RPMI7951 (cell line): ENCODE measurements around the gene SLC35C1. TPM values are rescaled to one million over a fixed set of nuclear protein-coding genes. Genes with fewer than 3 reads are reported as not detected.

ENCODE experiments used
- DNase-seq: peaks from one replicate; pipeline ENCODE4 v3.0.0-alpha.2; 2012; ENCODE audit warnings: low read depth
- total RNA-seq: library from RNA; depleted of rRNA; stranded (reverse); fragments of >200 nt; shearing (Covaris generic); gene quantifications from 2 replicates; pipeline ENCODE4 v1.2.3, GENCODE V29; 2014; rRNA removed

The SLC35C1 gene
- 4.8 and 5.2 TPM in 2 replicates for total RNA-seq

GRCh38 chr11:45804761-45805304 lies at the start of gene SLC35C1:
Gene SLC35C1 (plus strand): TSS chr11:45805149. CDS start chr11:45805802, 653 bp downstream.
- peak; percentile 91 for DNase-seq

DNA sequence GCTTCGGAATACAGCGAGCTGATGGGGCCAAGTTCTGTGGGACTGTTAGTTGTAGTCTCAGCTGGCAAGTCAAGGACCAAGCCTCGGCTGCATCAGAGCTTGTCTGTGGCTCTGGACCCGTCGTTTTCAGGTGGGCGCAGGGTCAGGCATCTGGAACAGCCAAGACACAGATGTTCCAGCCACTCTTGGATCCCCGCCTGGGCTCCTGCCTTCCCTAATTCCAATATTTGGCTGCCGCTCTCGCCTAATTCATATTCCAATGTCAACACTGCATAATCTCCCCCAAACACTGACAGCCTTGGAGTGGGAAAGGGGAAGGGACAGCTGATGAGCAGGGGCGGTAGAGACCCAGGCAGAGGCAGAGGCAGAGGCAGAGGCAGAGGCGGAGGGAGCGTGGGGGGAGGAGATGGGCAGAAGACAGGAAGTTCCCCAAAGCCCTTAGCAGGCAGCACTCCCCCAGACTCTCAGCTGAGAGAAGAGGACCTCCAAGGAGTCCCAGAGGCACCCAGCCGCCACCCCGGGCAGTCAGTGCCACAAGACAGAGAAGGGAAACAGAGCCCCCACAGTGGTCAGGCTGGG lies 49.6 kb upstream of the SLC35C1 start:
- no peak for DNase-seq

GRCh38 chr11:45756384-45757010 lies 48.5 kb upstream of the SLC35C1 start:
- DNase-seq, result no peak

DNA sequence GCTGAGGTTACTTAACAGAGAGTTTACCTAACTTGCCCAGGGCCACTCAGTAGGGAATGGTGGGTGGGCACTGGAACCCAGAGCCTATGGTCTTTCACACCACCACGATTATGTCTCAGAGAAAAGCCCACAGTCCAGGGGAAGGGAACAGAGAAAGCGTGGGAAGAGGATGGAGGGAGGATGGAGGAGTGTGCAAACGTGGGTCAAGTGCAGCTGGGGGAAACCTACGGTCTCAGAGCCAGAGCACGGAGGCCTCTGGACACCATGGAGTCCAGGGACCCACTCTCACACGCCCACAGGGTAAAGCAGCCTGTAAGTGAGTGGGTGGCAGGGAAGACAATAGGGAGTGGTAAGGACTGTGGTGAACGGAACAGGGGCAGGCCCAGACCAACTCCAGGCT lies 47.3 kb upstream of the SLC35C1 start:
- no peak for DNase-seq

DNA sequence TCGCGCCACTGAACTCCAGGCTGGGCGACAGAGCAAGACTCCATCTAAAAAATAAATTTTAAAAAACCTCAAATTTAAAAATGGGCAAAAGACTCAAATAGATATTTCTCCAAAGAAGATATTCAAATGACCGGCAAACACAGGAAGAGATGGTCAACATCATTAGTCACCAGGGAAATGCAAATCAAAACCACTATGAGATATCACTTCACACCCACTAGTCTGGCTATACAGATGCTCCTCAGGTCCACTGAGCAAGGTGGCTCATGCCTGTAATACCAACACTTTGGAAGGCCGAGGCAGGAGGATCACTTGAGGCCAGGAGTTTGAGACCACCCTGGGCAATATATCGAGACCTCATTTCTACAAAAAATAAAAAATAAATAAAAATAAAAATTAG lies 43.3 kb upstream of the SLC35C1 start:
- no peak for DNase-seq

DNA sequence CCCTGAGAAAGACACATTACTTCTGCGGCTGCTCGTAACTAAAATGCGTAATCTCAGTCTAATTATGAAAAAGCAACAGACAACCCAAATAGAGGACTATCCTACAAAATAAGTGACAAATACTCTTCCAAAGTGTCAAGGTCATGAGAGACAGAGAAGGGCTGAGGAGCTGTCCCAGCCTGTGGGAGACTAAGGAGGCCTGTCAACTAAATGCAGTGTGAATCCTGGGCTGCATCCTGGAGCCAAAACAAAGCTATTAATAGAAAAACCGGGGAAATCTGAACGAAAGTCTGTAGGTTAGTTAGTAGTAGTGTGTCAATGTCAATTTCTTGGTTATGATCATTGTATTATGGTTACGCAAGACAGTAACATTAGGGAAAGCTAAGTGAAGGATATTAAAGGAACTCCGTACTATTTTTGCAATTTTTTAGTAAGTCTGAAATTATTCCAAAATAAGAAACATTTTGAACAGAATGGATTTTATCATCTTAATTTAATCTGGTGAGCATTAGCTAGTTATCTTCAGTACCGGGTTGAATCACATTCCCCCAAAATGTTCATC lies 39.8 kb upstream of the SLC35C1 start:
- no peak for DNase-seq

GRCh38 chr11:45765836-45766235 lies 39.1 kb upstream of the SLC35C1 start:
- DNase-seq, result peak; percentile 6

- no peak for DNase-seq
Measured at GRCh38 chr11:45766469-45766868, 38.5 kb upstream of the SLC35C1 start.

DNA sequence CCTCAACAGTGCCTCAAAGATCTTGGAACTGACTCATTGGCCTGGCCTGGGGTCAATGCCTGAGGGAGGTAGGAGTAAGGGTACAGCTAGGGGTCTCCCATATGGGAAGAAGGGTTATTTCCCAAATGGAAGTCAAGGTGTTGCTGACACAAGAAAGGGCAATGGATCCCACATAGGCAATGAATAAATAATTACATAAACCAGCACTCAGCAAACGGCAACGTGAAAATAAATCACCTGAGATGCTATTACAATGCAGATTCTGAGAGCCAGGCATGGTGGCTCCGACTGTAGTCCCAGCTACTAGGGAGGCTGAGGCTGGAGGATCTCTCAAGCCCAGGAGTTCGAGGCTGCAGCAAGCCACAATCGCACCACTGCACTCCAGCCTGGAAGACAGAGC lies 36.5 kb upstream of the SLC35C1 start:
- no peak for DNase-seq

GRCh38 chr11:45769960-45770359 lies 35.0 kb upstream of the SLC35C1 start:
- DNase-seq, result no peak

GRCh38 chr11:45771193-45771565 lies 33.8 kb upstream of the SLC35C1 start:
- DNase-seq, result peak; percentile 22

- peak; percentile 59 for DNase-seq
Measured at GRCh38 chr11:45771566-45772448, 33.1 kb upstream of the SLC35C1 start.

GRCh38 chr11:45772449-45772774 lies 32.5 kb upstream of the SLC35C1 start:
- no peak for DNase-seq

DNA sequence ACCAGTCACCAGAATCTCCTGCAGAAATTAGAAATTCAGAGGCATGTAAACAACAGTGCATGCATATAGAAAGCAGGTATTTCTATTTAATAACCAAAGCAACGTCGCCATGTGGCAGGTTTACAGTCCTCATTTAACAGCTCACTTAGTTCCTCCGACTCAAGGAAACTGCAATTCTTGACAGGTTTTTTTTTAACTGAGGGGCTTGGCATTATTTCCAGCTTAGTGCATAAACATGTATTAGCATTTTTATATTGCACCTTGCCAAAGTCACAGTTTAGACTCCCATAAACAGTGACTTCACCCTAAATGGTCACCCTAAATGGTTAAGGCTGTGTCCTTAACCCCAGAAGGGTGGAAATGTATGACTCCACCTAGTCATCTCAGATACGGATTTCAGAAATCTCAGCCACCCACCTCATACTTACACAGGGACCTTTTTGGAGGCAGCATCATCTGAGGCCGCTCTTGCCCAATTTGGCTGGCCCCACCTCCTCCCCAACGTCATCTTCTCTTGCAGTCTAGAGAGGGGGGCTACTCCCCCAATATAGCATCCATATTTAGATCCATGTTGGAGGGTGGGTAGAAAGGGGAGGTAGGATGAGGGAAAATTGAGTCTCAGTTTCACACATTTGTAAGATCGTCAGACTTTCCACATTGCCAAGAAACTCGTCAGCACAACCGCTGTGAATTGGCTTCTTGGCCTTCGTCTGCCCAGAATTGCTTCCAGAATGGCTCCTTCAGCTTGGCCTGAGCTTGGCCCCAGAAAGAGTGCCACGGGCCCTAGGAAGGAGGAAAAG lies 31.8 kb upstream of the SLC35C1 start:
- no peak for DNase-seq

DNA sequence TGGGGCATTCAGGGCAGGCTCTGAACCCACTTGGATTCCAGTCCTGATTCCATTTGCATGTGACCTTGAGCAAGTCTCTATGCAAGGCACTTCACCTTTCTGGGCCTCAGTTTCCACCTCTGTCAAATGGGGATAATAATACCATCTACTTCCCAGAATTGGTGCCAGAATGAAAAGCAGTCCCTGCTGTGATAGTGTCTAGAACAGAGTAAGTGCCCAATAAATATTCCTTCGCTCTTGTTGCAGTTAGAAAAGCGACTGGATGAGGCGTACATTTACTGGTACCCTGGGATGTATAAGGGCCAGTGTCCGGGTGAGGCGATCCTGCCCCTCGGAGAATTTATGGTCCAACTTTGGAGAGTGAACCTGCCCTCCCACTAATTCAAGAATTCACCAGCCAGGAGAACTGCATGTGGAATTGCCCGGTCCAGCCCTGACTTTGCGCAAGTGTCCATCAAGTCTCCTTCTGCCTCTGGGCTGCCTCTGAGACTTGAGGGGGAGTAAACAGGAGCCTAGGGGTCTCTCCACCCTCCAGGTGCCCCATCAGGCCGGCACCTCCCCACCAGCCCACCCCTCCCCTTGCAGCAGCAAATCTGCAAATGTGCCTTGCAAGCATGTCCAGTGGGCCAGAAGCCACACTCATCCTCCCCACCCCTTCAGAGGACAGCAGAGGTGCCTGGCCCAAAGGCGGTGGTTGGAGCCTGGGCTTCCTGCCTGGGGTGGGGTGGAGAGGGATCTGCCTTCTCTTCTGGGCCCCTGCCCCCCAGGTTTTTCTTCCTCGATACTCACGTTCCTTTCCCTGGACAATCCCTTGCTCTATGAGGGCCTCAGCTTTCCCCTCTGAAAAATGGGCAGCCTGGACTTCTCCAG lies 30.9 kb upstream of the SLC35C1 start:
- DNase-seq, result no peak

DNA sequence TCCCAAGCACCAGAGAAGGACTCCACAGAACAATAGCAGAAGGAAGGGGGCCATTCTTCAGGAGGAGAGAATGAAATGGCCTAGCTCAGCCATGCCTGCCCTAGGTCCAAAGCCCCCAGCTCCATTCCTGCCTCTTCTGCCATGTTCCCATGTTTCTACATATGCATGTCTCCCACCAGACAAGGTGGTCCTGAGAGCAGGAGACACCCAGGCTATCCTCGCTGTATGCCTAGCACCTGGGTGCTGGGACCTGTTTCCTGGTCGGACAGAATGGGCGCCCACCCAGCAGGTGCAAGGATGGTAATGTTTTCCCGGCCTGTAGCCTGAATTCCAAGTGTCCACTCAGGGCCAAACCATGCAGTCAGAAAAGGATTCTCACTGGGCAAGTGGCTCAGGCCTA lies 30.2 kb upstream of the SLC35C1 start:
- no peak for DNase-seq

DNA sequence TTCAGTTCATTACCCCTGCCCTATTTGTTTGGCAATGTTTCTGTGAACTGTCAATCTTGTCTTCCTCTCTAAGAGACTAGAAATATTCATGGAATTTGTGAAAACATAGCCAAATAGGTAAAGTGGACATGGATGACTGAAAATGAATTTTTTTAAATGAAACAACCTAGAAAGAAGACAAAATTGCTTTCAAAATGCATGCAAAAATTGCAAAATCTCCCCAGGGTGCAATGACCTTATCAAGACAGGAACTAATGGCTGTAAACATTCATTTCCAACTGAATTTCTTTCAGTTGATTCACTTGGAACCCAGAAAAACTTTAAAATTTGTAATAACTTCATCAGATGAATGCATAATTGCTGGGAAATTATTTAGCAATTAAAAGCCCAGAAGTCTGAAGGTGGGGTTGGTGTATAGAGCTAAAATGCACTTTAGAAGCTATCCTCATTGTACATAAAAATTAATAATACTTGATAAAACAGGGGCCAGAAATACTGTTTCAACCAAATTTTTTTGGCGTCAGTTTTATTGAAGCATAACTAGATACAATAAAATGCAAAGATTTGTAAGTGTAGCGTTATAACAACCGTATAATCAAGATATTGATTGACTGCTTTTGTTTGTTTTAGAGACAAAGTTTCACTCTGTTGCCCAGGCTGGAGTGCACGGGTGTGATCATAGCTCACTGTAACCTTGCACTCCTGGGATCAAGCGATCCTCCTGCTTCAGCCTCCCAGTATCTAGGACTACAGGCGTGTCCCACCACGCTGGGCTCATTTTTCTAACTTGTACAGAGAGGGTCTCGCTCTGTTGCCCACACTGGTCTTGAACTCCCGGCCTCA lies 27.6 kb upstream of the SLC35C1 start:
- no peak for DNase-seq

DNA sequence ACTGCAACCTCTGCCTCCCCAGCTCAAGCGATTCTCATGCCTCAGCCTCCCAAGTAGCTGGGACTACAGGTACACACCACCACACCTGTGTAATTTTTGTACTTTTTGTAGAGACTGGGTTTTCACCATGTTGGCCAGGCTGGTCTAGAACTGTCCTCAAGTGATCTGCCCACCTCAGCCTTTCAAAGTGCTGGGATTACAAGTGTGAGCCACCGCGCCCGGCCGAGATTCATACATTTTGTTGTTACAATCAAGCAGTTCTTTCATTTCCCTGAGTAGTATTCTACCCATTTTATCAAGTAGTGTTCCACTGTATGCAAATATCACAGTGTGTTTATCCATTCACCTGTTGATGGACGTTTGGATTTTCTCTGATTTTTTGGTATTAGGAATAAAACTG lies 26.6 kb upstream of the SLC35C1 start:
- DNase-seq, result no peak

GRCh38 chr11:45779602-45780001 lies 25.3 kb upstream of the SLC35C1 start:
- no peak for DNase-seq

DNA sequence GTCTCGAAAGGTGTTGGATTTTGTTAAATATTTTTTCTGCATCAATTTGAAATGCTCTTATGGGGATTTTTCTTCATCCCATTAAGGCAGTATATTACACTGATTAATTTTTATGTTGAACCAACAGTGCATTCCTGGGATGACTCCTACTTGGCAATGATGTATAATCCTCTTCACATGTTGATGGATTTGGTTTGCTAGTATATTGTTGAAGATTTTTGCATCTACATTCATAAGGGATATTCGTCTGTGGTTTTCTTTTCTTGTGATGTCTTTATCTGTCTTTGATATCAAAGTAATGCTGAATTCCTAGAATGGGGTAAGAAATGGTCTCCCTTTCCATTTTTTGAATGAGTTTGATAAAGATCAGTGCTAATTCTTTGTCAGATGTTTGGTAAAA lies 18.7 kb upstream of the SLC35C1 start:
- DNase-seq, result no peak
